ENCODE results near the gene RAB5IF. TPM values are rescaled to one million over a fixed set of nuclear protein-coding genes. Genes with fewer than 3 reads are reported as not detected.
A peak's percentile ranks its signal among the peaks of the same experiment; 100 is the strongest.
"Not testable (repeated sequence)": the region's sequence is repeated elsewhere in the genome, so short reads cannot be mapped to it uniquely, and the experiment has no call there.

Gene RAB5IF, protein sequence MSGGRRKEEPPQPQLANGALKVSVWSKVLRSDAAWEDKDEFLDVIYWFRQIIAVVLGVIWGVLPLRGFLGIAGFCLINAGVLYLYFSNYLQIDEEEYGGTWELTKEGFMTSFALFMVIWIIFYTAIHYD
- total RNA-seq: 100 to 1,000 TPM in 1 of 5 experiments, 10 to 100 TPM in 4; 47.9 to 100 (median 53.1) TPM
- polyA plus RNA-seq: 100 to 1,000 TPM; 104 to 153 TPM
- total RNA-seq: 5.4 reads per million, percentile 25 among the genes with 10 or more reads in this experiment

DNA sequence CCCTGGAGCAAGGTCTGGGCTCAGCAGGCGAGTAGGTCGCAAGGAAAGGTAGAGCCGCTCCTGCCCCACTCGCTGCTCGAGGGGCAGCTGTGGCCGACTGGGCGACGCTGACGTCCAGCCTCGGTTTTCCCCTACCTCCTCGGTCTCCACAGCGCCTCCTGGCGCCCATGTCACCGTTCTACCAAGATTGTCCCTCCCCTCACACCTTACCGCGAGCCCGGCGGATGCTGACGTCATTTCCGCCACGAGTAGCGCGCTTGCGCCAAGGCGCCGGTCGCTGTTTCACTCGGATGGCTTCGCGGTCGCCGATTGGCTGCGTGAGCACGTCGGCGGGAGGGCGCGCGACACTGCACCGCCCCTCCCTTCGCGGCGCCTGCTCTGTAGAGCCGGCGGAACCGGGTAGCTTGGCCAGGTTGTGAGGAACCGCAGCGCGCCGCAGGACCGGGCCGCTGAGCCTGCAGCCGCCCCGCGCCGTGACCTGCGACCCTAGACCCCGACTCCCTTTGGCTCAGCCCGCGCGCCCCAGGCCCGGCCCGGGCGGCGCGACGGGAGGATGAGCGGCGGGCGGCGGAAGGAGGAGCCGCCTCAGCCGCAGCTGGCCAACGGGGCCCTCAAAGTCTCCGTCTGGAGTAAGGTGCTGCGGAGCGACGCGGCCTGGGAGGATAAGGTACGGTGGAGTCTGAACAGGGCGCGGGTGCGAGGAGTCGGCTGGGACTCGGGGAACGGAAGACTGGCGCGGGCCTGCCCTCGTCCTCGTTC is at the start of gene RAB5IF:
RAB5IF (plus strand) TSS at position 381 of the 759 bp plus-strand sequence; CDS start at position 554, 173 bp downstream.
- intact Hi-C loops (cut with micrococcal nuclease): loop anchor here (1.0 to 5.0 kb wide), 13 partner anchors 10 to 922 kb away; partner anchors contain the start of genes NDRG3 (in 2 of the 2), TGIF2 (in 2 of the 2), BLCAP (in 1 of the 2) and SLA2 (in 1 of the 2)
- H3K36me3 Mint-ChIP-seq: peaks cover 0 to 13% (median 0%) of the 10 kb centered on the region in 5 donors
- POLR2A ChIA-PET: interaction anchor here (0.6 to 5.7 kb wide), 22 partner anchors 9 to 651 kb away, joined by 3 to 93 read pairs (median 4); partner anchors contain the start of genes NDRG3, SCAND1, SLA2 and TGIF2

DNA sequence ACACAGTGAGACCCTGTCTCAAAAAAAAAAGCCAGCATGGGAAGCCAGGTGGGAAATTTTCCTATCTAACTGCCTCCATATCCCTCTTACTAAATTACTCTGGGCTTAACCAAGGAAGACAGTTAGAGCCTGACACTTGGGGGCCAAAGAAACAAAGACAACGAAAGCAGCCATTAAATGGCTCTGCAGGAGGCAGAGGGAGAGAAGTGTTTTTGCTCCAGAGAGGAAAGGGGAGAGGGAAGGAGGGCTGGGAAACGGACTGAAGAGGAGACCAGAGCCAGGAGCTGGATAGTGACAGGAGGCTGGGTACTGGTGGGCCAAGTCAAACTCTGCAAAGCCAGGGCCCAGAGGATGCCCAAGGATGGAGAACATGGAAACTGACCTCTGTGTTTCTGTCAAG is 42.9 kb upstream of the RAB5IF start:
- Mint-ChIP-seq H3K4me1 (peaks cover 0 to 5% (median 0%) of the 10 kb centered on the region in 7 donors), H3K36me3 (peaks cover 0 to 13% (median 4%) of the 10 kb centered on the region in 5 donors), H3K27me3 (no peaks in the 10 kb centered on the region), H3K4me3 (no peak overlapping the region), H3K9me3 (peaks cover 0 to 10% (median 4%) of the 10 kb centered on the region in 11 donors), H3K27ac (peak overlapping the region in 1 of 9 donors; percentile 21)
- POLR2A ChIA-PET: no interaction called here
- no peak for ATAC-seq
- no peaks in the 10 kb centered on the region for H3K36me3 ChIP-seq (ENCODE audit: control insufficient read depth in 2 of 3, insufficient read depth in 3 of 3, low read length in 3 of 3)
- CTCF ChIA-PET: no interaction called here
- H3K9me3 ChIP-seq (ENCODE audit: control insufficient read depth in 2 of 3, low read length in 3 of 3): no peaks in the 10 kb centered on the region
- DNase-seq: no peak
- H3K27ac ChIP-seq (ENCODE audit: low read depth, low read length): no peak overlapping the region
- H3K27me3 ChIP-seq (ENCODE audit: control insufficient read depth in 2 of 2, insufficient read depth in 2 of 2, low read length in 2 of 2): no peaks in the 10 kb centered on the region
- intact Hi-C loops (cut with micrococcal nuclease): no loop called here
- no peak overlapping the region for H3K4me3 ChIP-seq (ENCODE audit: low read length)
- H3K4me1 ChIP-seq (ENCODE audit: control insufficient read depth in 2 of 2, insufficient read depth in 2 of 2, low read length in 2 of 2): peaks cover 0 to 10% of the 10 kb centered on the region in 2 donors

More for the DNA sequence above, at the start of gene RAB5IF:
- Histone ChIP-seq H3K27me3 (ENCODE audit: control insufficient read depth in 2 of 2, insufficient read depth in 2 of 2, low read length in 2 of 2) (no peaks in the 10 kb centered on the region), H3K4me1 (ENCODE audit: control insufficient read depth in 2 of 2, insufficient read depth in 2 of 2, low read length in 2 of 2) (peaks cover 16 to 20% of the 10 kb centered on the region in 2 donors), H3K27ac (ENCODE audit: low read depth, low read length) (peak within 1 kb of the TSS; percentile 91), H3K9me3 (ENCODE audit: control insufficient read depth in 2 of 3, low read length in 3 of 3) (no peaks in the 10 kb centered on the region), H3K36me3 (ENCODE audit: control insufficient read depth in 2 of 3, insufficient read depth in 3 of 3, low read length in 3 of 3) (peaks cover 4 to 32% (median 4%) of the 10 kb centered on the region in 3 experiments), H3K4me3 (ENCODE audit: low read length) (peak within 1 kb of the TSS; percentile 89)
- Mint-ChIP-seq H3K27me3 (peaks cover 0 to 3% (median 0%) of the 10 kb centered on the region in 5 donors), H3K9me3 (peaks cover 0 to 4% (median 0%) of the 10 kb centered on the region in 11 donors), H3K4me3 (peak within 1 kb of the TSS; percentile 95 to 99 (median 96)), H3K4me1 (peaks cover 12 to 38% (median 28%) of the 10 kb centered on the region in 7 donors), H3K27ac (peak within 1 kb of the TSS; percentile 94 to 99 (median 96))
- DNase-seq (peak; percentile 98 to 99 (median 99)), ATAC-seq (peak; percentile 94)
- CTCF ChIA-PET: interaction anchor here (0.5 to 3.7 kb wide), 16 partner anchors 11 to 324 kb away, joined by 3 to 24 read pairs (median 4); partner anchors contain the start of gene SLA2

DNA sequence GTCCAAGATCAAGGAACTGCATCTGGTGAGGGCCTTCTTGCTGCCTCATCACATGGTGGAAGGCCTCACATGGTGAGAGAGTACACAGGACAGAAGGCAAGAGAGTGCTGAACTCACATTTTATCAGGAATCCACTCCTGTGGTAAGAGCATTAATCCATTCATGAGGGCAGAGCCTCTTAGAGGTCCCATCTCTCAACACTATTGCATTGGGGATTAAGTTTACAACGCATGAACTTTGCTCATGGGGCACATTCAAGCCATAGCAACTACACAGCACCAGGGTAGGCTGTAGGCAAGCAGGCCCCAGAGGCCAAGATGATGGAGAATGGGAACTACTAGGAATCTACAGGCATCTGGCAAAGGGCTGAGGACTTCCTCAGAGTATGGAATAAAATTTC is 42.2 kb upstream of the RAB5IF start:
- no peak overlapping the region for H3K4me3 ChIP-seq (ENCODE audit: low read length)
- Mint-ChIP-seq H3K36me3 (peaks cover 0 to 13% (median 4%) of the 10 kb centered on the region in 5 donors), H3K9me3 (peaks cover 0 to 10% (median 4%) of the 10 kb centered on the region in 11 donors), H3K4me3 (no peak overlapping the region), H3K4me1 (peaks cover 0 to 5% (median 0%) of the 10 kb centered on the region in 7 donors), H3K27me3 (no peaks in the 10 kb centered on the region), H3K27ac (peak overlapping the region in 1 of 9 donors; percentile 21)
- no peak overlapping the region for H3K27ac ChIP-seq (ENCODE audit: low read depth, low read length)
- H3K4me1 ChIP-seq (ENCODE audit: control insufficient read depth in 2 of 2, insufficient read depth in 2 of 2, low read length in 2 of 2): peaks cover 0 to 10% of the 10 kb centered on the region in 2 donors
- DNase-seq: no peak
- no peaks in the 10 kb centered on the region for H3K9me3 ChIP-seq (ENCODE audit: control insufficient read depth in 2 of 3, low read length in 3 of 3)
- intact Hi-C loops (cut with micrococcal nuclease): no loop called here
- no peaks in the 10 kb centered on the region for H3K27me3 ChIP-seq (ENCODE audit: control insufficient read depth in 2 of 2, insufficient read depth in 2 of 2, low read length in 2 of 2)
- ChIA-PET POLR2A (no interaction called here), CTCF (no interaction called here)
- no peaks in the 10 kb centered on the region for H3K36me3 ChIP-seq (ENCODE audit: control insufficient read depth in 2 of 3, insufficient read depth in 3 of 3, low read length in 3 of 3)
- ATAC-seq: no peak

DNA sequence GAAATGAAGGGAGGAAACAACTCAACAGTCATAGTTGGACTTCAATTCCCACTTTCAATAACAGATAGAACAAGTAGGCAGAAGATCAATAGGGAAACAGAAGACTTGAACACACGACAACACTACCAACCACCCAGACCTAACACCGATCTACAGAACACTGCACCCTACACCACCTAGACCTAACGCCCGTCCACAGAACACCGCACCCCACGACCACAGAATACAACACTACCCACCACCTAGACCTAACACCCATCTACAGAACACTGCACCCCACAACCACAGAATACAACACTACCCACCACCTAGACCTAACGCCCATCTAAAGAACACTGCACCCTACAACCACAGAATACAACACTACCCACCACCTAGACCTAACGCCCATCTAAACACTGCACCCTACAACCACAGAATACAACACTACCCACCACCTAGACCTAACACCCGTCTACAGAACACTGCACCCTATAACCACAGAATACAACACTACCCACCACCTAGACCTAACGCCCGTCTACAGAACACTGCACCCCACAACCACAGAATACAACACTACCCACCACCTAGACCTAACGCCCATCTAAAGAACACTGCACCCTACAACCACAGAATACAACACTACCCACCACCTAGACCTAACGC is 41.4 kb upstream of the RAB5IF start:
- H3K27ac ChIP-seq (ENCODE audit: low read depth, low read length); ATAC-seq; CTCF ChIA-PET: not testable (repeated sequence)

DNA sequence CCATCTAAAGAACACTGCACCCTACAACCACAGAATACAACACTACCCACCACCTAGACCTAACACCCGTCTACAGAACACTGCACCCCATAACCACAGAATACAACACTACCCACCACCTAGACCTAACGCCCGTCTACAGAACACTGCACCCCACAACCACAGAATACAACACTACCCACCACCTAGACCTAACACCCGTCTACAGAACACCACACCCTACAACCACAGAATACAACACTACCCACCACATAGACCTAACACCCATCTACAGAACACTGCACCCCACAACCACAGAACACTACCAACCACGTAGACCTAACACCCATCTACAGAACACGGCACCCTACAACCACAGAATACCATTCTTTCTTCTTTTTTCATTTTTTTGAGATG is 40.9 kb upstream of the RAB5IF start:
- ATAC-seq; CTCF ChIA-PET; DNase-seq; H3K27me3 Mint-ChIP-seq; H3K27me3 ChIP-seq (ENCODE audit: control insufficient read depth in 2 of 2, insufficient read depth in 2 of 2, low read length in 2 of 2); H3K9me3 ChIP-seq (ENCODE audit: control insufficient read depth in 2 of 3, low read length in 3 of 3); POLR2A ChIA-PET; intact Hi-C loops (cut with micrococcal nuclease); H3K36me3 ChIP-seq (ENCODE audit: control insufficient read depth in 2 of 3, insufficient read depth in 3 of 3, low read length in 3 of 3); H3K4me1 Mint-ChIP-seq; H3K9me3 Mint-ChIP-seq; H3K4me3 ChIP-seq (ENCODE audit: low read length); H3K27ac ChIP-seq (ENCODE audit: low read depth, low read length): not testable (repeated sequence)
- Mint-ChIP-seq H3K36me3 (peaks cover 0 to 13% (median 4%) of the 10 kb centered on the region in 5 donors), H3K27ac (peak overlapping the region in 2 of 9 donors; percentile 12 to 75), H3K4me3 (peak overlapping the region in 1 of 10 donors; percentile 1)
- peaks cover 0 to 10% of the 10 kb centered on the region in 2 donors for H3K4me1 ChIP-seq (ENCODE audit: control insufficient read depth in 2 of 2, insufficient read depth in 2 of 2, low read length in 2 of 2)

More for the DNA sequence above, 41.4 kb upstream of the RAB5IF start:
- H3K36me3 ChIP-seq (ENCODE audit: control insufficient read depth in 2 of 3, insufficient read depth in 3 of 3, low read length in 3 of 3); DNase-seq; H3K9me3 ChIP-seq (ENCODE audit: control insufficient read depth in 2 of 3, low read length in 3 of 3); intact Hi-C loops (cut with micrococcal nuclease); H3K9me3 Mint-ChIP-seq; H3K27me3 ChIP-seq (ENCODE audit: control insufficient read depth in 2 of 2, insufficient read depth in 2 of 2, low read length in 2 of 2); H3K27me3 Mint-ChIP-seq; H3K4me3 Mint-ChIP-seq; H3K4me1 Mint-ChIP-seq; H3K4me3 ChIP-seq (ENCODE audit: low read length); POLR2A ChIA-PET: not testable (repeated sequence)
- peak overlapping the region in 2 of 9 donors; percentile 12 to 75 for H3K27ac Mint-ChIP-seq
- H3K36me3 Mint-ChIP-seq: peaks cover 0 to 13% (median 4%) of the 10 kb centered on the region in 5 donors
- peaks cover 0 to 10% of the 10 kb centered on the region in 2 donors for H3K4me1 ChIP-seq (ENCODE audit: control insufficient read depth in 2 of 2, insufficient read depth in 2 of 2, low read length in 2 of 2)

DNA sequence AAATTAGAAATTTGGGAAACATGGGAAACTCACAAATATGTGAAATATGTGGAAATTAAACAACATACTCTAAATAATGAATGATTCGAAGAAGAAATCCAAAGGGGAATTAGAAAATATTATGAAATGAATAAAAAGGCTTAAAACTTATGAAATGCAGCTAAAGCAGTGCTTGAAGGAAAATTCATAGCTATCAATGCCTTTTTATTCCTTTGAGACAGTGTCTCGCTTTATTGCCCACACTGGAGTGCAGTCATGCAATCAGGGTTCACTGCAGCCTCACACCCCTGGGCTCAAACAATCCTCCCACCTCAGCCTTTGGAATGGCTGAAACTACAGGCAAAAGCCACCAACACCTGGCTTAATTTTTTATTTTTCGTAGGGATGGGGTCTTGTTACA is 40.1 kb upstream of the RAB5IF start:
- Histone ChIP-seq H3K9me3 (ENCODE audit: control insufficient read depth in 2 of 3, low read length in 3 of 3) (no peaks in the 10 kb centered on the region), H3K27me3 (ENCODE audit: control insufficient read depth in 2 of 2, insufficient read depth in 2 of 2, low read length in 2 of 2) (no peaks in the 10 kb centered on the region), H3K4me1 (ENCODE audit: control insufficient read depth in 2 of 2, insufficient read depth in 2 of 2, low read length in 2 of 2) (peaks cover 0 to 10% of the 10 kb centered on the region in 2 donors), H3K36me3 (ENCODE audit: control insufficient read depth in 2 of 3, insufficient read depth in 3 of 3, low read length in 3 of 3) (no peaks in the 10 kb centered on the region), H3K27ac (ENCODE audit: low read depth, low read length) (no peak overlapping the region), H3K4me3 (ENCODE audit: low read length) (no peak overlapping the region)
- no peak overlapping the region for H3K27ac Mint-ChIP-seq
- H3K36me3 Mint-ChIP-seq: peaks cover 0 to 13% (median 4%) of the 10 kb centered on the region in 5 donors
- ChIA-PET POLR2A (interaction anchor here (0.5 kb wide), 1 partner anchor 57 kb away, joined by 3 read pairs; no protein-coding TSS in a partner anchor), CTCF (no interaction called here)
- peaks cover 0 to 5% (median 0%) of the 10 kb centered on the region in 7 donors for H3K4me1 Mint-ChIP-seq
- no peak for DNase-seq
- H3K27me3 Mint-ChIP-seq: no peaks in the 10 kb centered on the region
- no peak overlapping the region for H3K4me3 Mint-ChIP-seq
- ATAC-seq: no peak
- H3K9me3 Mint-ChIP-seq: peaks cover 0 to 10% (median 4%) of the 10 kb centered on the region in 11 donors
- intact Hi-C loops (cut with micrococcal nuclease): no loop called here

Data from naive thymus-derived CD4-positive, alpha-beta T cell (primary cell).